Measurements from ENCODE around the gene SMG6.
"Not testable (repeated sequence)": the region's sequence is repeated elsewhere in the genome, so short reads cannot be mapped to it uniquely, and the experiment has no call there.

SMG6 gene

DNA sequence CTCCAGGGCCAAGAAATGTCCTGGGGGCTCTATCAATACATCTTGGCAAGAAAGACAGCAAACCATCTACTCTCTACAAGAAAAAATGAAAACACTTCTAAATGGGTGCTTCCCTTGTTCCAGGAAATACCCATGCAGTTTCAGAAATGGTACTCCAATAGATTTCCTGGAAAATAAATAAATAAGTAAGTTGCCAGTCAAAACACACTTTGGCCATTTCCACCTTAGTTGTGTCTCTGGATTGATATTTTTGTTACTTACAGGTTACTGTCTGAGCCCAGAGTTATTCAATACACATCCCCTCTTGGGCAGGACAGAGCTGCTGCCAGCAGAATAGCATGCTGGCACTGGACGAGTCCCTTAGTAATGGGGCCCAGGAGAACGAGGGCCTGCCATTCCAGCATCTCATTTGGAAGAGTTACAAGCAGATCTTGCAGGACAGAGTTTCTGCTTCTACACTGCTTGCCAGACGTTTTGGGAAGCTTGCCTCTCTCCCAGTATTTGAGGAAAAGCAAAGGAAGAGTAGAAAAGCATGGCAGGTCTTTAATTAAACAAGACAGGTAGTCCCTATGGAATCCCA is 100.5 kb downstream of the SMG6 start:
- no peak for DNase-seq (ENCODE audit: low read depth, low spot score)

DNA sequence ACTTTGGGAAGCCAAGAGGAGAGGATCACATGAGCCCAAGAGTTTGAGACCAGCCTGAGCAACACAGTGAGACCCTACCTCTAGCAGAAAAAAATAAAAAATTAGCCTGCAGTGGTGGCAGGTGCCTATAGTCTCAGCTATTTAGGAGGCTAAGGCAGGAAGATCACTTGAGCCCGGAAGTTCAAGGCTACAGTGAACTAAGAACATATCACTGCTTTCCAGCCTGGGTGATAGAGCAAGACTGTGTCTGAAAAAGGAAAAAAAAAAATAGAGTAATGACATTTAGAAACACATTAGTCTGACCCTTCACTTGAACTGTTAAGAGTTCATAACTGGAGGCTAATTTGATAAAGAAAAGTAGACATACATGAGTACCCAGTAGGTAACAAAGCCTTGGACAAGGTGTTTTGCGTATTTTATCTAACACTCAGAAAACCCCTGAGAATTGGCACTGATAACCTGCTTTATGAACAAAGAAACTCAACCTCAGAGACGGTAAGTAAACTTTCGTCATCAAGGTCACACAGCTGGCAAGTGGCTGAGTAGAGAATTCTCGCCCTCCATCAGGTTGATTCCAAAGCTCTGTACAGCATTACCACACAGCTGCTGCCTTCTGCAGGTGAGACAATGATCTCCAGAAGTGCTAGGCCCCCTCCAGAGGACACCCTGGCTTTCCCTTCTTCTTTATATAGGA is 101.1 kb downstream of the SMG6 start:
- no peak for DNase-seq (ENCODE audit: low read depth, low spot score)

DNA sequence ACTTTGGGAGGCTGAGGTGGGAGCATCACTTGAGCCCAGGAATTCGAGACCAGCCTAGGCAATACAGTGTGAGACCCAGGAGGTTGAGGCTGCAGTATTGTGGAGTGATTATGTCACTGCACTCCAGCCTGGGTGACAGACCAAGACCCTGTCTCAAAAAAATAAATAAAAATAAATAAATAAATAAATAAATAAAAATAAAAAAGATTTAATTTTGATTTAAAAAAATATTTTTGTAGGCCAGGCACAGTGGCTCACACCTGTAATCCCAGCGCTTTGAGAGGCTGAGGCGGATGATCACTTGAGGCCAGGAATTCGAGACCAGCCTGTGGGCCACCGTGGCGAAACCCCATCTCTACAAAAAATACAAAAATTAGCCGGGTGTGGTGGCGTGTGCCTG is 104.2 kb downstream of the SMG6 start:
- not testable (repeated sequence) for DNase-seq (ENCODE audit: low read depth, low spot score)

DNA sequence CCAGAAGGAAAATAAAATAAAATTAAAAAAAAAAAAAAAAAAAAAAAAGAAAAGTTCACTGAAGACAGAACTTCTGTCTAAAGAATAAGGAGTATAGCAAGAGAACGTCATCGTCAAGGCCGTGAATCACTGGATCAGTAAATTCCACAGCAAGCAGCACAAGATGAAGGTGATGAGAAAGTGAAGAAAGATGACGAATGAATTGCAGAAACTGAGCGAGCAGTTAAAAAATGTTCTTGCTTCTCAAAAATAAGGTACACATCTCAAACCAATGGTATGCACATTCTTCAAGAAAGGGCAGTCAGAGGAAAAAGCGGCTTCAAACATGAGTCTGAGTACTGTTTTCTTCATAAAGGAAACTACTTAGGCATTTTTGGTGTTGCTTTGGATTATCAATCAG is 104.7 kb downstream of the SMG6 start:
- DNase-seq (ENCODE audit: low read depth, low spot score): no peak

DNA sequence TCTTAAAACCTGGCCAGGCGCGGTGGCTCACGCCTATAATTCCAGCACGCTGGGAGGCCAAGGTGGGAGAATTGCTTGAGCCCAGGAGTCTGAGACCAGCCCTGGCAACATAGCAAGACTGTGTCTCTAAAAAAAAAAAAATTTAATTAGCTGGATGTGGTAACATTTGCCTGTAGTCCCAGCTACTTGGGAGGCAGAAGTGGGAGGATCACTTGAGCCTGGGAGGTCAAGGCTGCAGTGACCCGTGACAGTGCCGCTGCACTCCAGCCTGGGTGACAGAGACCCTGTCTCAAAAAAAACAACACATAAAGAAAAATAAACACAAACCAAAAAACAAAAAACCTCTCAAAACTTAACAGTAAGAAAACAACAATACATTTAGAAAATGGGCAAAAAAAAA is 106.3 kb downstream of the SMG6 start:
- no peak for DNase-seq (ENCODE audit: low read depth, low spot score)

DNA sequence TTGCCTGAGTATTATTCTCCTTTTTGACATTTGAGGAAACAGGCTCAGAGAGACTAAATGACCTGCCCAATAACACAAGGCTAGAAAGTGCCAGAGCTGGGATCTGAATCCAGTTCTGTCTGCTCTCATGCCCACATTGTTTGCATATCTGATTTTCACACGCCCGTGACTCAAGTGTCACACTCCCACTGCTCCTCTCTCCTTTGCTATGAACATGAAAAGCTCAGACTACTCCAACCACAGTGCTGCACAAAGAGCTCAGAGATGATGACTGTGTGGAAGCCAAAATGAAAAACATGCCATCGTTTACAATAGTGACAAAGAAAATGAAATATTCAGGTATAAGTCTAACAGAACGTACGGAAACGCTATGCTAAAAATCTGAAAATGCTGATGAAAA is 107.9 kb downstream of the SMG6 start:
- no peak for DNase-seq (ENCODE audit: low read depth, low spot score)

DNA sequence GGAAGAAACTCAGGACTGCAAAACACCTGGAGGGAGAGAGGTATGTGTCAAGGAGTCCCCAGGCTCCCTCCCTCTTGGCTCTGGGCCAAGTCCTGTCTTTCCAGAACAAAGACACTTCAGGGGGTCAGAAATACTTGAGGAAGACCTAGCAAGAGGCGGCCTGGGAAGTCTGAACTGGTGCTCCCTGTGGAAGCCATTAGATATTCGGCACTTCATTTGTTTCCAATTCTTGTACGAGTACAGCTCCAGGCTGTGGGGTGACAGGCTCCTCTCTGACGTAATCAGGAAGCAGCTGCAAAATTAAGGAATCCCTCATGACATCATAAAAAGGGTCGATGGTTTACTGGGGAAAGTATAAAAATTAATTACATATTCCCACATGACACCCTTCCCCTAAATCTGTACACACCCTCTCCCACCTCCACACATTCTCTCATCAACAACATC is 108.7 kb downstream of the SMG6 start:
- no peak for DNase-seq (ENCODE audit: low read depth, low spot score)

DNA sequence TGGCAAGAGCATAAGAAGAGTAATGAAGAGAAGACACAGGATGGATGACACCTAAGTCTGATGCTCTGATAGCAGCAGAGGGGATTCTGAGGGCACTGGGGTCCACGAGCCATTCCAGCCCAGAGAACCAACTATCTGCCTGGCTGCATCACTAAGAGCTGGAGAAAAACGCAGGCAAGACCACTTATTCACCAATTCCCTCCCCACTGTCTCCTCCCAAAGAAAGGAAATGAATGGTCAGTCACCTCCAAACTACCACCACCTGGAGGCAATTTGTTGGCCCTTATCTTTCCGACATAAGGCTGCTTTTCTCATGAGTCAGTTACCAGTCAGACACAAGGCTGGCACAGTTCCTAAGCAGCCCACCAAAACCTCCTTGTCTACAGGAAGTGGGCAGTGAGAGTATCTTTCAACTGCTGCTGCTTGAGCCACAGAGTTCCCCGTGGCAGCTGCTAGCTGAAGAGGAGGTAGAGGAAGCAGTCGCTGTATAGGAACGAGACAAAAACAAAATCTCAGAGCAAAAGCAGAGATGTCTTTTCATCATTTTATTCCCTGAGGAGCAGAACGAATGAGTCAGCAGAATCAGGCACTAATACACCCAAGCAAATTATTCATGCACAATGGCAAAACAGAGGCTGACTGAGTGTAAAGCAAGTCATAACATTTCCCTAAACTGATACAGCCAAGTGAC is 111.1 kb downstream of the SMG6 start:
- DNase-seq (ENCODE audit: low read depth, low spot score): peak; percentile 59

DNA sequence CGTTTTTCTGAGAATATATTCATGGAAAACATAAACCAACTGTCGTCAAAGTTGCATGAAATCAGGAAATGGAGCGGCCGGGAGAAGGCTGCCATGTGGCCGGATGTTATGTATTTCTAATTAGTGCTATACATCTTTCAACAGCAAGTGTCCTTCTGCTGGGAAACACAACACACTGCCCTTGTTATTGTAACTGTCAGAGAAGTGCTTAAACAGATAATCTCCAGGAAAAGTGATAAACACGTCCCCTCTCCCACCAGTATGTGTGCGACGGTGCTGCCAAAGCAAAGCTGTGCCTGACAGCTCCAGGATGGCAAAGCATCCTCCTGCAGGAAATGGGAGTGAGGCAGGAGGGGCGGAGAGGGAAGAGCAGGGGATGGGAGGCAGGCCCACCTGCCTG is 111.8 kb downstream of the SMG6 start:
- DNase-seq (ENCODE audit: low read depth, low spot score): no peak

DNA sequence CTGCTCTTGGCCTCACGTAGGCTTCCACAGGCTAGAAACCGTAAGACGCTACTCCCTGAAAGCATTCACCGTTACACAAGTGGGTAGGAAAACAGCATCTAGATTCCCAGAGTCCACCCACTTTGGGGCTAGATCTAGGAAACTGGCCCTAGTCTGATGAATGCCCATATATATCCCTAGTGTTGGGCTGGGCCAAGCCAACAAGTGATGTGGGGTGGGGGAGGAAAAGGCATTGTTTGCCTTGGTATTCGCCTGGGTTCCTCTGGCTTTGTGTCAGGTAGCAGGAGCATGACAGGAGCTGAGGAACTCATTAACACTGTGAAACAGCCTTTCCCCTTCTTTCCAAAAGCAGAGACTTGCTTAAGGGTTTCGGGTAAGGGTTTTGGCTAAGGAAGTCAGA is 112.4 kb downstream of the SMG6 start:
- no peak for DNase-seq (ENCODE audit: low read depth, low spot score)

DNA sequence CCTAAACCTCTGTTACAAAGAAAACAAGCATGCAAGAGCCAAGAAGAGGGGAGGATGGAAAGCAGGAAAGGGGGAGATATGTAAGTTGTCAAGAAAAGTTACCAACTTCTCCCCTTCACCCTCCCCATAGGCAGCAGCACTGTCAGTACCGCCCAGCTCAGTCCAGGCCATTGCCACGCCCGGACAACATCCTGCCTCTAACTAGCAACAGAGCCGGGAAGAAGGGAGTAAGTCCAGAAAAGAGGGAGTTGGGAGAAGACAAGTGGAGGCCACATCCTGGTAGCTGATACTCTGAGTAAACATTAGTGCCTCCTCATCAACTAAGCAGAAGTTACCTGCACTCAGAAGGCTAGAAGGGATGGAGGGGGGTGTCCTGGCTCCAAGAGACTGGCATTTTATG is 113.6 kb downstream of the SMG6 start:
- no peak for DNase-seq (ENCODE audit: low read depth, low spot score)

DNA sequence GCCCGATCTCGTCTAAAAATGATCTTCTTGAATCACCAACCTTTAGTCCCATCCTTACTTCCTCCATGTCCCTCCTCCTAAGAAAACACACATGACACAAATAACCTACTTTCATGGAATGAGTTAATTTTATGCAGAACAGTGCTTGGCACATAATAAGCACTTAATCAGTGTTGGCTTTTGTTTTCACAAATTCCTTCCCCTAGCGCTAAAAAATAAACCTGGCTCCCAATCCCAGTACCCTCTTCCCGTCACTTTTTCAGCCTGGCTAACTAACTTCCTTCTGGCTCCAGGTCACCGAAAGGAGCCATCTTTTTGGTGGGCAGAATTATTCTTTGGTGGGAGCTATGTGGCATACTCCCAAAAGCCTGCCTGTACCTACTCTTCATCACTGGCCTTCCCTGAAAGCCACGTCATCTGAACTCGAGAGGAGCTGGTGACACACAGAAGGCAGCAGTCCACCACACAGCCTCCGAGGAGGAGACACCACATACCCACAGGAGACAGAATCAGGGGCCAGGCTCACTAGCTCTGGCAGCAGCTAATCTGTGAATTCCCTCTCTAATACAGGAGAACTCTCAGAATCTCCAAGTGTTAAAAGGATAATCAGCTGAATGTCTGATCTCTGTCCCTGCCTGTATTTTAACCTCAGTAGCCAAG is 114.5 kb downstream of the SMG6 start:
- DNase-seq (ENCODE audit: low read depth, low spot score): no peak

DNA sequence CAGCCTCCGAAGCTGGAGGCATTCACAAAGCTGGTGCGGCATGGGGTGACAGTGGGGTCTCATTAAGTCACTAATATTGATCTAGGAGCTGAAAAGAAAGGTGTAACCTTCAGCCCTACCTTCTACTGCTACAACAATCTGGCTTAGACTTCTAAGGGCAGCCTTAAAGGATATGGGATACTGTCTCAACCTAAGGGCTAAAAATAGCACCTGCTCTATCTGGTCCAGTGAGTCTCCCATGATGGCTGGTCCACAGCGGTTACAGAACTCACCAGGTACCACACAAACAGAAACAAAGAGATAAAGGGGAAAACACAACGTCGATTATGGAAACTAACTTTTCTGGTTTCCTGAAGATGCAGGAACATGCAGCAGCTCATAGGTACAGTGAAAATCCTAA is 115.8 kb downstream of the SMG6 start:
- DNase-seq (ENCODE audit: low read depth, low spot score): no peak

DNA sequence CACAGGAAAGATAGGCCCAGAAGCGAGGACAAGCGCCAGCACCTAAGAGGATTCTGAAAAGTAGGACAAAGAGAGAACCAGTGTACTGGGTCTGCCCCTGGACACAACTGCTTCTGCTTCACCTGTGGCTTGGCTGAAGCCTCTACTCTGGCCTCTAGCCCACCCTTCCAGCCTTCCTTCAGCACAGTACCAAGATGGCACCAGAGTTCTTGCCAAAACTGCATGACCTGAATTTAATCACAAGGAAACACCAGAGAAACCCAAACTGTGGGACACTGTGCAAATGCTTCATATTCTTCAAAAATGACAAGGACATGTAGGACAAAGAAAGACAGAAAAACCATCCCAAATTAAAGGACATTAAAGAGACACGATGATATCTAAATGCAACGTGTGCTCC is 116.6 kb downstream of the SMG6 start:
- no peak for DNase-seq (ENCODE audit: low read depth, low spot score)

DNA sequence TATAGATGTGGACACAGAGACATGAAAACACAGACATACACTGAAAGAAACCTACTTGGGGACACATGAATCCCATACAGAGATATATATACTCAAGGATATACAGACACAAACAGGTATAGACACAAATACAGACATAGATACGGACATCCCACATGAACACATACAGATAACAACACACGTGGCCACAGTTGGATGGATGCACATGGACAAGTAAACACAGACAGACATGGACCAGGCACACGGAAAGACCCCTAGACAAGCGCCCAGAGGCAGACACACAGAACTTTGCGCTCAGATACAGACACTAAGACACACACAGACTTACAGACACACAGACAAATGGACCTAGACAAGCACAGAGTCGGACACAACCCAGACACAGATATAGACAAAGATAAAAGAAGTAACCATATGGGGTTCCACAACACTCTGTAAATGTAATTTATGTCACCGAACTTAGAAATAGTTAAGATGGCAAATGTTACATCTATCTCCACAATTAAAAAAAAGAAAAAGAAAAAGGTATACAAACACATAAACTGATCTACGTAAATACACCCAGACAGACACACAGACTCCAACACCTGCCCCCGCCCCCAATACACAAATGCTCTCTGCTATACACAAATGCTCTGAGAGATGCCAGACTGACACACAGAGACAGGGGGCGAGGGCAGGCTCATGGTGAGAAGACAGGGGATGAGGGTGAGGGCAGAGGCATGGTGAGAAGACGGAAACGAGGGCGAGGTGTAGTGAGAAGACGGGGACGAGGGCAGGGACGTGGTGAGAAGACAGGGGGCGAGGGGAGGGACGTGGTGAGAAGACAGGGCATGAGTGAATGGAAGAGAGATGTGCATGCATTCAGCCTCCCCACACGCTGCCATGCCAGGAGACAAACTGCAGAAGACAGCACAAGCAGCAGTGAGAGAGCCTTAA is 118.3 kb downstream of the SMG6 start:
- DNase-seq (ENCODE audit: low read depth, low spot score): no peak

DNA sequence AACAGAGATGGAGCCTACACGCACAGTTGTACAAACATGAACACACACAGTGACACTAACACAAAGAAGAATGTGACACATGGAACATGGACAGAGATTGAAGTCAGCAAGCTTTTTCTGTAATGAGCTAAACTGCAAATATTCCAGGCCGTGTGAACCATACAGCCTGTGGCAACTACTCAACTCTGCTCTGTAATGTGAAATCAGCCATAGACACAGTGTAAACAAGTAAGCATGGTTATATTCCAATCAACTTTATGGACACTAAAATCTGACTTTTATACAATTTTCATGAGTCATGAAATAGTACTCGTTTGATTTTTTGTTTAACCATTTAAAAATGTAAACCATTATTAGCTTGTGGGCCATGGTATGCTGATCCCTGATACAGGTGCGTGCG is 120.2 kb downstream of the SMG6 start:
- no peak for DNase-seq (ENCODE audit: low read depth, low spot score)

DNA sequence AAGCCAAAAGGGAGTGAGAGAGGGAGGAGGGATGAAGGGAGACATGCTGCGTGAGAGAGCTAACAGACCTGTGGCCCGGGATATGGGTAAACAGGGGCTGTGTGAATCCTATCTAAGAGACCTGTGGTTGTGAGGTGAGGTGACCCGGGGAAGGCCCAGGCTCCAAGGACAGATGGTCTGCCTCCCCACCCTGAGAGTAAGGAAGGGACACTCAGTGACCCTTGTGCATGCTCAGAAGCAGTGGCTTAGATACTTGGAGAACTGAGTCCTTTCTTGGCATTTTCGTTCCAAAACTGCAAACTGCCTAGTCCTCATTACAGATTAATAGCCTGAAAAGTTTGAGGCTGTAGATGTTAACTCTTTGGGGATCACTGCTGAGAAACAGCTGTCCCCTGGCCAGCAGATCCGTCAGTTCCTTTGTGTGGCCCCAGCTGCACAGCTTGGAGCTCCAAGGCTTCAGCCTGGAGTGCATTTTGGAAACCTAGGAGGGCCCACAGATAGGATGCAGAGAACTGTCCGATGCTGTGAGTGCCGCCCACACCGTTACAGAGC is 121.6 kb downstream of the SMG6 start:
- no peak for DNase-seq (ENCODE audit: low read depth, low spot score)

DNA sequence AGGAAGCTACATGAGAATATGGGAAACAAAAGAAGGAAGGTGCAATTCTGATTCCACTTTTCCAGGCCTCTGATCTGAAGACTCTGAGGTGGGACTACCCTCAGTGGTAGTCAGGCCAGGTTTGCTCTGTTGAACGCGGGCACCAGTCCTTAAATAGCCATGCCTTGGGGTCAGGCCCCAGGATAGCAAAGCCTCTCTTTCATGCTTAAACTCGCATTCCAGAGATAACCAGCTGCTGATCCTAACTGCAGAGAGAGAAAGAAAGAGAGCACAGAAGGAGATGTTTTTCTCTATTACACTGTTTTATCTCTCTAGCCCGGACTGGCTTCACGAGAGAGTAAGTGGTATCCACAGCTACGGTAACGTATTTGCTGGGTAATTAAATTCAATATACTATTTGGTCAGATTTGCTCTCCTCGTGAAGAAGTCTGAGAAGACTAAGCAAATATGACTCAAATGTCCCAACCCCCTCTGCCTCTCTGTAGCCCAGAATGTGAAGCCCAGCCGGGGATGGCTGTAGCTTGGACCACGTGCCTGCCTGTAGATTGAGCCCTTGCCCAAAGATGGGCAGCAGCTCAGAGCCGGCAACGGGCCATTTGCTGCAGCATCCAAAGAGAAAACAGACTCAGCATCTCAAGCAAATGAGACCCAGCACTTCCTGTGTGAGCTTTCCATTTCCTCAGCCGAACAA is 122.2 kb downstream of the SMG6 start:
- peak; percentile 36 for DNase-seq (ENCODE audit: low read depth, low spot score)

DNA sequence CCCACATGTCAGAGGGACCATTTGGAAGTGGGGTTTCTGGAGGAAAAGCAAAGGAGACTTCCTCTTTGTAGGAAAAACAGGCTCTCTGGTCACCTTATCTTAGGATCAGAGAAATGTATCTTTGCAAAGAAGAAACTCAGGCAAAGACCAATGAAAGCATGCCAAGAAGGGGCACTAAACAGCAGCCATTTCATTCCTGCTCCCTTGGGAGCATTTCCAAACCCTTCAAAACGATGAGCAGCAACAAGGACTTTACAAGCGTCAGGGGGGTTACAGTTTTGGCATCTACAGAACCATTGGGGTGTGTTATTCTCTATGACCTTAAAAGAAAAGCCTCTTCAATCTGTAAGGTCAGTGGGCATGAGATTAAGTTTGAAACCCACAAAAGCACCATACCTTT is 122.8 kb downstream of the SMG6 start:
- DNase-seq (ENCODE audit: low read depth, low spot score): no peak

DNA sequence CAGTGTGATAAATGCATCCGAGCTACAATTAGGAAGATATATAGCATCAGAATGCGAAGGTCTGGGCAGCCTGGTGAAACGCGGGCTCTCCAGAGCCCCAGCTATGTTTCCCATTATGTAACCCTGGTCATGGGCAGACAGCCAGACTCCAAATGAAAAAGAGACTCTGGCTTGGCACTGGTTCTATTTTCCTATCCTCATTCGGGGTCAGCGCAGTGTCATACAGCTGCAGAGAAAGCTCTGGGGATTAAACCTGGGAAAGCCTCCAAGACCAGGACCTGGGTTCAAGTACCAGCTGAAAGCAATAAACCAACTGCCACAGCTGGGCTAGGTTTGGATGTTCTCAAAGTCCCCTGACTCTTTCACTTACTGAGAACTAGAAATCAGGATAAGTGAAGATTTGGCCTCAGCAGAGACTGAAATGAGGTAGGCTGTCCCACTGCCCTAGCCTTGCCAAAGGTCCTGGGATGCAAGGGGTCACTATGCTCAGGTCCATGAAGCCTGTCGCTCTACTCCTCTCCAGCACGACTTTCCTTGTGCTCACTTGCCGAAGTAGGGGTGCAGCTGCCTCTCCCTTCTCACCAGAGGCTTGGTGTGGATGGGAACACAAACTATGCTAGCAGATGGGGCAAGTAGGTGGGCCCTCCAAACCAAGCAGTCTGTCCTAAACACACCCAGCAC is 123.8 kb downstream of the SMG6 start:
- DNase-seq (ENCODE audit: low read depth, low spot score): peak; percentile 99
